ENCODE results near the gene ABI1.

The ABI1 gene

DNA sequence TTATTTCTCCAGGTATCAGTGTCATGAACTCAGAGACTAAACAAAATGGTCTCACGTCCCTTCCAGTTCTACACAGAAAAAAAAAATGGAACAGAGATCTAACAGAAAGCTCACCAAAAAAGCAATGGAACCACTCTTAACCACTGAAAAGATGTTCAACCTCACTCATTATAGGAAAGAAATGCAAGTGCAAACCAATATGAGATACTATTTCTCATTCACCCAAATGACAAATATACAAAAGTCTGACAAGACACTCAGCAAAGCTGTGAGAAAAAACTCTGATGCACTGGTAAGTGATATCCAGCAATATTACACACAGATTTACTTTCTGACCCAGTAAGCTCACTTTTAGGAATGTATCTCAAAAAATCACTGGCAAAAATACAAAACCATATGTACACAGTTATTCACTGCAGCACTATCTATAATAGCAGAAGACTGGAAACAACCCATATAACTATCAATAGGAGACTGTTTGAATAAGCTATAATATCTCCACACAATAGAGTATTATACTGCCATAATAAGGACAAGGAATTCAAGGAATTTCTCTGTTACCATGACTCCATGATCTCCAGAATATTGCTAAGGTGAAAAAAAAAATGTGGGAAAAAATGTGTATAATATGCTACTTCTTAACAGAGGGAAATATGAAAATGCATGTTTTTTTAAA lies 36.6 kb downstream of the ABI1 start:
- TF ChIP-seq, protein P1, sequence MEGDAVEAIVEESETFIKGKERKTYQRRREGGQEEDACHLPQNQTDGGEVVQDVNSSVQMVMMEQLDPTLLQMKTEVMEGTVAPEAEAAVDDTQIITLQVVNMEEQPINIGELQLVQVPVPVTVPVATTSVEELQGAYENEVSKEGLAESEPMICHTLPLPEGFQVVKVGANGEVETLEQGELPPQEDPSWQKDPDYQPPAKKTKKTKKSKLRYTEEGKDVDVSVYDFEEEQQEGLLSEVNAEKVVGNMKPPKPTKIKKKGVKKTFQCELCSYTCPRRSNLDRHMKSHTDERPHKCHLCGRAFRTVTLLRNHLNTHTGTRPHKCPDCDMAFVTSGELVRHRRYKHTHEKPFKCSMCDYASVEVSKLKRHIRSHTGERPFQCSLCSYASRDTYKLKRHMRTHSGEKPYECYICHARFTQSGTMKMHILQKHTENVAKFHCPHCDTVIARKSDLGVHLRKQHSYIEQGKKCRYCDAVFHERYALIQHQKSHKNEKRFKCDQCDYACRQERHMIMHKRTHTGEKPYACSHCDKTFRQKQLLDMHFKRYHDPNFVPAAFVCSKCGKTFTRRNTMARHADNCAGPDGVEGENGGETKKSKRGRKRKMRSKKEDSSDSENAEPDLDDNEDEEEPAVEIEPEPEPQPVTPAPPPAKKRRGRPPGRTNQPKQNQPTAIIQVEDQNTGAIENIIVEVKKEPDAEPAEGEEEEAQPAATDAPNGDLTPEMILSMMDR (IDR thresholded peaks at IDR 0.05; ENCODE audit: borderline replicate concordance, control extremely low read depth, extremely low read depth, insufficient read depth, missing control alignments) = no peak
- no peak for DNase-seq (ENCODE audit: low spot score)
- in situ Hi-C loops (cut with MboI; ENCODE audit: low sequenced_read_pairs, unreplicated experiment) = no loop called here

DNA sequence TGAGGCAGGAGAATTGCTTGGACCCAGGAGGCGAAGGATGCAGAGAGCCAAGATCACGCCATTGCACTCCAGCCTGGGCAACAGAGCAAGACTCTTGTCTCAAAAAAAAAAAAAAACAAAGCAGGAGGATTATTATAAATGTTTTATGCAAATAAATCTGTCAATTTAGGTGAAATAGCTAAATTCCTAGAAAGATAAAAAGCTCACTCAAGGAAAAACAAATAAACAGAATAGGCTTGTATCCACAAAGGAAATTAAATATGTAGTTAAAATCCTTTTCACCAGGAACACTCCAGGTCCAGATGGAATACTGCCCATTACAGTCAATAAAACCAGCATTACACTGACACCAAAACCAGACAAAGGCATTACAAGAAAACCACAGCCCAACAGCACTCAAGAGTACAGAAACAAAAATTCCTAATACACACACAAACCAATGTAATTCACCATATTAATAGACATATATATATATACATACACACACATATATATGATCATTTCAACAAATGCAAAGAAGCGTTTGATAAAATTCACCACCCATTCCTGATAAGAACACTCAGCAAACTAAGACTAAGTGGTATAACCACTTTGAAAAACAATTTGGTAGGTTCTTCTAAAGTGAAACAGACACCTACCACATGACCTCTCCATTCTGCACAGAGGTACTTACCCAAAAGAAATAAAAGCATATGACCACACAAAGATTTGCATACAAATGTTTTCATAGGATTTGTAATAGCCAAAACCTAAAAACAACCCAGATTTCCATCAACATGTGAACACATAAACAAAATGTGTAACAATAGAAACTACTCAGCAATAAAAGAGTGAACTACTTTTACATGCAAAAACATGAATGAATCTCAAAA lies 38.8 kb downstream of the ABI1 start:
- no peak for DNase-seq (ENCODE audit: low spot score)
- TF ChIP-seq, protein P1 (IDR thresholded peaks at IDR 0.05; ENCODE audit: borderline replicate concordance, control extremely low read depth, extremely low read depth, insufficient read depth, missing control alignments) = no peak
- in situ Hi-C loops (cut with MboI; ENCODE audit: low sequenced_read_pairs, unreplicated experiment) = no loop called here

DNA sequence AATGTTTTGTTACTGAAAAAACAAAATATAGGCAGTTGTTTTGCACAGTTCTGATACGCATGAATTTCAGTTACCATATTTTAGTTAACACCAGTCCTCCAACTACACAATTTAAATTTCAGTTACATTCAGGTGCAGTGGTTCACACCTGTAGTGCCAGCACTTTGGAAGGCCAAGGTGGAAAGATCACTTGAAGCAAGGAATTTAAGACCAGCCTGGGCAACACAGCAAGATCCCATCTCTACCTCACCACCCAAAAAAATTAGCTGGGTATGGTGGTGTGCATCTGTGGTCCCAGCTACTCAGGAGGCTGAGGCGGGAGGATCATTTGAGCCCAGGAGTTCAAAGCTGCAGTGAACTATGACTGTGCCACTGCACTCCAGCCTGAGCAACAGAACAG lies 45.3 kb downstream of the ABI1 start:
- in situ Hi-C loops (cut with MboI; ENCODE audit: low sequenced_read_pairs, unreplicated experiment) = no loop called here
- no peak for DNase-seq (ENCODE audit: low spot score)
- TF ChIP-seq, protein P1 (IDR thresholded peaks at IDR 0.05; ENCODE audit: borderline replicate concordance, control extremely low read depth, extremely low read depth, insufficient read depth, missing control alignments) = no peak

DNA sequence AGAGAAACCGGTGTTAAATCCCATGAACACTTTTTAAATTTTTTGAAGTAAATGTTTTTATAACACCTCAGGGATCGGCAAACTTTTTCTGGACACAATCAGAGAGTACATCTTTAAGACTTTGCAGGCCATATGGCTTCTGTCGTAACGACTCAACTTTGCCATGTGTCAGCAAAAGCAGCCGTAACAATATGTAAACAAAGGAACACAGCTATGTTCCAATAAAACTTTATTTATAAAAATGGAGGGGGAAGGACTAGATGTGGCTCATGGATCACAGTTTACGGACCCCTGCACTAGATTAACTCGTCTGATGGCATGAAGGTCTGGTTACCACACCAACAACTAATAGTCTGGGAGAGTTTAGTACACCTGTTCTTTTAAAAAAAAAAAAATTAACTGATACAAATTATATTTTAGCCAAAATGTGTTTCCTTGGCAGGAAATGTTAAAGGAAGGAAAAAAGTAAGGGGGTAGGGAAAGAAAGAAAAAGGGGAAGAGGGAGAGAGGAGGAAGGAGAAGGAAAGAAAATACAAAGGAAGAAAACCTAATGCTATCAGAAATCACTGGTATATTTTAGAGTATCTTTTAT lies 50.2 kb downstream of the ABI1 start:
- no peak for DNase-seq (ENCODE audit: low spot score)
- TF ChIP-seq, protein P1 (IDR thresholded peaks at IDR 0.05; ENCODE audit: borderline replicate concordance, control extremely low read depth, extremely low read depth, insufficient read depth, missing control alignments) = no peak
- in situ Hi-C loops (cut with MboI; ENCODE audit: low sequenced_read_pairs, unreplicated experiment) = no loop called here

DNA sequence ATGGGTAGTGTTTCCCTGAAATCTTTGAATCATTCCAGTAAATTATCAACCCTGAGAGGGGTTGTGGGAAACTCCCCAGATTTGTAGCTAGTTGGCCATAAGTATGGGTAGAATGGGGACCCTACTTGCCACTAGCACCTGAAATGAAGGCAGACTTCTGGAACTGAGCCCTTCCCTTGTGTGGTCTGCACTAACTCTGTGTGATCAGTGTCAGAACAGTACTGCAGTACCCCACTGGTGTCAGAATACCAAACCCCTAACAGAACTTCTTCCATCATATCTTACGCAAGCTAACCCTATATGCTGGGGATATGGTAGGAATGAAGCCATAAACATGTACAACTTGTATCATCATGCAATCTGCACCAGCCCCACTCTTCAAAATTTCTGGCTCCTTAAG lies 50.8 kb downstream of the ABI1 start:
- TF ChIP-seq, protein P1 (IDR thresholded peaks at IDR 0.05; ENCODE audit: borderline replicate concordance, control extremely low read depth, extremely low read depth, insufficient read depth, missing control alignments) = no peak
- no peak for DNase-seq (ENCODE audit: low spot score)
- in situ Hi-C loops (cut with MboI; ENCODE audit: low sequenced_read_pairs, unreplicated experiment) = no loop called here

DNA sequence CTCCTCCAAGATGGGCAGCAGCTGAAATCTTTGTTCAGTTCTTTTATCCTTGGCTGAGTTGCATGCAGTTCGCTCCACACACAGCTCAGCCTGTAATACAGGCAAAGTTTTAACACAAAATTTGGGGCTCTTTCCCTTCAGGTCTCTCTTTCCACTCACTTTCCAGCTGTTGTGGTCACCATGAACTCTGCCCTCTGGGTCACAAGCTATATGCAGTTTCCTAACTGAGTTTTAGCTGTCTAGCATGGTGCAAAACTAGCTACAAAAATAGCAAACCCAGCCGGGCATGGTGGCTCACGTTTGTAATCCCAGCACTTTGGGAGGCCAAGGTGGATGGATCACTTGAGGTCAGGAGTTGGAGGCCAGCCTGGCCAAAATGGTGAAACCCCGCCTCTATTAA lies 53.2 kb downstream of the ABI1 start:
- in situ Hi-C loops (cut with MboI; ENCODE audit: low sequenced_read_pairs, unreplicated experiment) = no loop called here
- DNase-seq (ENCODE audit: low spot score) = no peak
- TF ChIP-seq, protein P1 (IDR thresholded peaks at IDR 0.05; ENCODE audit: borderline replicate concordance, control extremely low read depth, extremely low read depth, insufficient read depth, missing control alignments) = no peak

Data from GM13976 (cell line).